Measurements from ENCODE around the gene ESF1. TPM values are rescaled to one million over a fixed set of nuclear protein-coding genes. Genes with fewer than 3 reads are reported as not detected.

The ESF1 gene
- 11.3 and 37.3 TPM in 2 replicates for total RNA-seq (ENCODE audit: low replicate concordance)

GRCh38 chr20:13784893-13785715, at the start of gene ESF1, which contains the start of gene NDUFAF5:
Gene ESF1, minus strand, starts transcription at chr20:13784919. Its CDS starts 1,779 bp downstream, at chr20:13783140.
Gene NDUFAF5, plus strand, starts transcription at chr20:13785028. Its CDS starts 41 bp downstream, at chr20:13785069.

Other genes starting within 250 kb of the ESF1 start
- 7.8 and 8.4 TPM in 2 replicates for gene TASP1, start 146.0 kb downstream of the ESF1 start, total RNA-seq (ENCODE audit: low replicate concordance)
- gene NDUFAF5, start 109 bp upstream of the ESF1 start, total RNA-seq (ENCODE audit: low replicate concordance): 12.1 and 13.2 TPM in 2 replicates
- gene SEL1L2, start 205.7 kb upstream of the ESF1 start, total RNA-seq (ENCODE audit: low replicate concordance): 0.23 TPM in 1 of 2 replicates, not detected in the other
- gene MACROD2, start 210.6 kb upstream of the ESF1 start, total RNA-seq (ENCODE audit: low replicate concordance): 0.38 and 4.0 TPM in 2 replicates

All from smooth muscle cell of the coronary artery (primary cell).